GM19324 (cell line): Measurements from ENCODE around the gene CBX8.

Experiments
- ATAC-seq: cut with Tn5 transposase; IDR thresholded peaks from one replicate; pipeline ENCODE4 v1.9.1; 2021; ENCODE audit warnings: mild to moderate bottlenecking, moderate library complexity; ENCODE audit not compliant: unreplicated experiment, low FRiP score

The CBX8 gene

DNA sequence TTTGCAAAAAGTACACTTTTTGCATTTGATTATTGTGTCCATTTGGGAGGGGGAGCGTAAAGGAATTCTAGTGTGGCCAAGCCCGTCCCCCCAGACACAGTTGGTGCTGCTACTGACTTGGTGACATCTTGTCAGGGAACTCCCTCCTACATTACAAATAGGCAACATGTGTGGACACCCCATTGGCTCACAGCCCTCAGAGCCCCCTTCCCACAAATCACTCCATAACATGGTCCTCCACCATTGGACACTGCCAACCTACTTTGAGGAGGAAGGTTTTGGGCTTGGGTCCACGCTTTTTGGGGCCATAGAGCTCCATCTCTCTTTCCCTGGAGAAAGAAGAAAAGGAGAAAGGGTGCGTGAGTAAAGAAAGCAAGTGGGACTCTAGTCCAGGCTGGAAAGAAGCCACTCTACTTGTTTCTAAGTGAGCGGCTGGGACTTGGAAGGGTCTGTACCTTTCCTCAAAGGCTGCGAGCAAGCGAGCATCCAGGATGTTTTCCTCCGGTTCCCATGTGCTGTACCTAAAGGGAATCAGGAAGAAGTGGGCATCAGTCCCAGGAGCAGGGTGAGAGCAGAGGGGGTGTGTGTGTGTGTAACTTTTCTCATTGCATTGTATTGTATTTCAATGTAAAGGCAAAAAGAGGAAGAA lies 958 bp downstream of the CBX8 start:
- no peak for ATAC-seq

DNA sequence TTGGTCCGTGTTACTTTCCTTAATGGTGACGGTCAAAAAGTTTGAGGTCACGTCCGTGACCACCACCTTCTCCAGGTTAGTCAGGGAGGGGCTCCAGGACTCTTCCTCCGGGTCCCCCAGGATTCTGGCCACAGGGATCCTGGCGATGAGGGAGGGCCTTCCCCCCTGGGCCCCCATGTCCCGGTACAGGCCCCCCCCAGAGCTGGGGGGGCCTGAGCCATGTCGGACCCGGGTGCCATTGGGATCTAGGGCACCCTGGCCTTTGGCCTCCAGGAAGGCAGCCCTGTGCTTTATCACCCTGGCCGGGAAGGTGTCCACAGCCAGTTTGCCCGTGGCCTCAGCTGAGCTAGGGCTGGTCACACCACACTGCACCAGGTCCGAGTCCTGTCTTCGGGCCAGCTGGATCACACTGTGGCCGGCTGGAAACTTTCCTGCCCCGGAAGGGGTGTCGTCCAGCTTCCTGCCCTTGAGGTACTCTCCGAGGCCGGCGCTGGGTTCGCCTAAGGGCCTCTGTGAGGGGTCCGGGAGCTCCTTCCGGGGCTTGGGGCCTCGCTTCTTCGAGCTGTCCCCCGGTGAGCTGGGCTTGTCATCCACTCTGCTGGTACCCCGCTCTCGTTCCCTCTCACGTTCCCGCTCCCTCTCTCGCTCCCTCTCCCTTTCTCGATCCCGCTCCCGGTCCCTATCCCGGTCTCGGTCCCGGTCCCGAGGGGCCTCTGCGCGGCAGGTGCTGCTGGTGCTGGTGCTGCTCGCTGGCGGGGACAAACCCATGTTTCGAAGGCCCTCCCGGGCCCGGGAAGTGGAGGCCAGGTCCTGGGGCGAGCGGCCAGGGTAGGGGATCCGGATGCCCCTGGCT lies 2.0 kb downstream of the CBX8 start:
- no peak for ATAC-seq

DNA sequence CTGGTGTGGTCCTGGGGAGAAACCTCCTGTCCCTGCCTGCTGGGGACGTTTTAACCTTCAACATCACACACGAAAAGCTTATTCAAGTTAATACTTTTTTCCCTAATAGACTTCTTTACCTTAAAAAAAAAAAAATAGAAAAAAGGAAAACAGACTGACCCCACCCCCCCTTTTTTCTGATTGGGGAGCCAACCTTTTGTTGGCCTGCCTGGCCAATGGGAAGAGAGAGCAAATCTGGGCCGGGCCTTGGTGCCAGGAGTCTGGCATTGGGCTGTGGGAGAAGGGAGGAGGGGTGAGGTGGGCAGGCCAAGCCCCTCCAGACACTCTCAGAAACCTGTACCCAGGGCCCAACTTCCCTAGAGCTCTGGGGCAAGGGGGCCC lies 3.0 kb downstream of the CBX8 start:
- no peak for ATAC-seq

DNA sequence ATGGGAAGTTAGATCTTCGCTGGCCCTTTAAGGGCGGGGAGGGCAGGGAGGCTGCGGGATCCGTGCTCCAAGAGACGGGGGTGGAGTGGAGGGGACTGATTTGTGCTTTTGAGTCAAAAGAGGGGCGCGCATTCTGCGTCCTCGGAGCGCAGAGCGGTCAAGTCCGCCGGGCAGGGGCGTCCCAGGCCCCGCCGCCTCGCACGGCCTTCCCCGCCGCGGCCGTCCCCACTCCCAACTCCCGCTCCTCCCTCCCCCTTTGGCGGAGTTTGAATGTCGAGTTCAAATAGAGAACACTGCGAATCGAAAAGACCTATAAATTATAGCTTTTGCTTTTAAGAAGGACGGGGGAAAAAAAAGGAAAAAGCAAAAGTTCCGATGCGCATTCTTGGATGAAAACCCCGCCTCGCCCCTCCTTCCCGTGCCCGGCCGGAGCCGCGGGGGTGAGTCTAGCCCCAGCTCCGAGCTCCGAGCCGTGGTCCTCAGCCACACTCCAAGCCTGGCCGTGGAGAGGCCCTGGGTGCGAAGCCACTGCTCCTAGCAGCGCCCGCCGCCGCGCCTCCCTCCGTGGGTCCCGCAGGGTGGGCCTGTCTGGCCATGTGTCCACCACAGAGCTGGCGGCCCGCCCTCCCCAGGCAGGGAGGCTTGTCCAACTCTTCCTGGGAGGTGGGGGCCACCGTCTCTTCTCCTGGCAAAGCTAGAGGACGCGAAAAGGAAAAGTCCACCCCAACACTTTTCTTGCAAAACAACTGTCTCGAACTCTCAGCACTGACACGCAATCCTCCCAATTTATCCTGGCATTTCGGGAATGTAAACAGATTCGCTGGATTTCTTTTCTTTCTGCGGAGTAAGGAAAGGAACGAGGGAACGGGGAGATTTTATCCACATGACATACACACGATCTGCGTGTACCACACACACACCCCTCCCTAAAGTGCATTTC lies 3.6 kb downstream of the CBX8 start:
- no peak for ATAC-seq

DNA sequence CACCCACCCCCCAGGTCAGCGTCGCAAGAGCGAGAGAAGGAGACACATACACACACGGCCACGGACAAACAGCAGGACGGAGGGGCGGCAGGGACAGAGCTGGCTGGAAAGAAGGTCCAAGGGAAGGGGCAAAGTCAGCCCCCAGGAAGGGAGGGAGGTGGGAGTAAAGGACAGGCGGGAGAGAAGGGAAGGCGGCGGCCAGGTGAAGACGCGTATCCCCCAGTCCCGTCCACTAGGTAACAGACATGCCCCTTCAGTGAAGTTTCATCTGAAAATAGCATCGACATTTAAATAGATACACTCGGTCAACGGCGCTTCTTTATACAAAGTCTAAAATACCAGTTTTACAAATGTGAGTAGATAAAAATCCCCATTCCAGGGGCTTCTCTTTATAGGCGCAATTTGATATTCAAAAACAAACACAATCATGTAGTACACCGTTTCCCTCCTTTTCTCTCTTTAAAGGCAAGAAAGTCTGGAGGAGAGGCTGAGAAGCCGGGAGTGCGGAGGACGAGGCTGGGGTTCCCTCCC lies 4.5 kb downstream of the CBX8 start:
- no peak for ATAC-seq

DNA sequence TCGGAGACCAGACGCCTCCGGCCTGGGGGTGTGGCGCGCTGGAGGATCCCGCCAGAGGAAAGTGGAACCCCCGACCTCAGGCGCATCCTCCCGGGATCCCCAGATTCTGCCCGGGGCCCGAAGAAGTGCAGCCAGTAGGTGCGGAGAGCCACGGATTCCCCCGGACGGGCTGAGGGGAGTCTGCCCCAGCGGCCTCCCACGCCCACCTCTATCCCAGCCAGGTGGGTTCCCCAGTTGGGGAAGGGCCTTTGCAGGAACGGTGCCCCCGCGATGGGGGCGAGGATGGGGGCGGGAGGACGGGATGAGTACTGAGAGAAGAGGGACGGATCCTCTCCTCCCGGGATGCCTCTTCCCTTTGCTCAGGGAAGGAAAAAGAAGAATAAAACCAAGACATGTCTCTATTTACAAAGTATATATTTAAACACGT lies 5.1 kb downstream of the CBX8 start:
- no peak for ATAC-seq

DNA sequence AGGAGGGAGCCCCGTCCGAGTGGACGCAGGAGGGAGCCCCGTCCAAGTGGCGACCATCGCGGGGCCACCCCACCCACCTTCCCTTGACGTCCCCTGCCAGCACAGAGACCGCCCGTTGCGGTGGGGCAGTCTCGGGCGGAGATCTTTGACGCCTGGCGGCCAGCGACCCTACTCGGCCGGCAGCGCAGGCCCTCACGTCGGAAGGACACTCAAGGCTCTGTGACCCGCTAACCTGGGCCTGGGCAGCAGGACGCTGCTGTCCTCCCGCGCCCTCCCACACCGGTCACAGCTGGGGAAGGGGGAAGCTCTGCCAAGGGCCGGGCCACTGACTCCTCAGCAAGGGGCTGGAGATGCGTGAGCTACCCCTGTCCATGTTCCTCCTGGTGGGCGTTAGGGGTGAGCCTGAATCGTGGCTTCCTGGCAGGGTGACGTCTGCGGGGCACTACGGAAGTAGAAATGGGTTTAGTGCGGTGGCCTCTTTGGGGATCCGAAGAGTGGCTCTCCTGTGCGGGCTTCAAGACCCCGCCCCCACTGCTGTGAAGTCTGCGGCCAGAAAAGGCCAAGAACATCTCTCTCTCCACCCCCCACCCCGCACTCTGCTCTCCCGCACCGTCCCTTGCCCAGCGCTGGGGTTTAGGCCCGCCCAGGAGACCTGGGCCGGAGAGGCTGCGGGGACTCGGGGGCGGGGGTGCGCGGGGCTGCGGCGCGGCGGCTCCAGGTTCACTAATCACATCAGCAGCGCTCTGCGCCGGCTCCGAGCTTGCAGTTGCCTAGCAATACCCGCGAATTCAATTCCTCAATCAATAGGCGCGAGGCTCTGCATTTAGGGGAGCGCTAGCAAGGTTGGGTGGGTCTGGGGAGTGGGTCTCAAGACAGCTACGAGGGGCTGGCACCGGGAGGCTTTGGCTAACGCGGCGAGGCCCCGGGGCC lies 5.8 kb downstream of the CBX8 start:
- ATAC-seq, result no peak

DNA sequence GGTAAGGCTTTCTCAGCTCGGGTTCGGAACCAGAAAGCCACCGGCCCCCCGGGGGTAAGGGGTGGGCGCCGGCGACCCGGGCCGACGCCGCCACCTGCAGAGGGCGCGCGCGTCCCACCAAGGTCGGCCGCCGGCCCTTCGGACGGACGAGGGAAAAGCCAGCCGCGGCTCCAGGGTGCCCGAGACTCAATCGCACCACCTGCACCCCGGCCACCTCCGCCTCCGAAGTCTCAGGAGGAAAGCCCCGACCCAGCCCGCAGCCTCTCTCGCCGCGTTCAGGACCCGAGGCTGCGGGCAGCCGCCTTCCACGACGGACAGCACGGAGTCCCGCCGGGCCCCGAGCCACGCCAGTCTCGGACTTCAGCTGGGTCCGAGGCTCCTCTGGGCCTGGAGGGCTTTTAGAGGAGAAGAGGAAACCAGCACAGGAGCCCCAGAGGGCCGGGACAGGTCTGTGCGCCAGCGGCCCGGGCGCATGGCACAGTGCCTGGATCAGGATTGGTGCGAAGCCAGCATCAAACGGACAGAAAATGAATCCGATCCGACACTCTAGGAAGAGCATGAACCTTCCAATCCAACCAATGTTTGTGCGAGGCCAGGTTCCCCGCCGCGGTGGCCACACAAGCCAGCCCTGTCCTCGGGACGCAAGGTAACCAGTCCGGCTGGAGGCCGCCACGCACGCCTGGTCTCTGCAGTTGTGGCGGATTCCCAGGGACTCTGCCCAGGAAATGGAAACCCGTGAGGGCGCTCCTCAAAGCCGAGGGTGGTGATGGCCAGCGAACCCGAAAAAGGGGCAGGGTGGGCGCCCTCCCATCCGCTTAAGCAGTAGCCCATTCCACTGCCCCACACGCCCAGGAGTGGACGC lies 6.7 kb downstream of the CBX8 start:
- no peak for ATAC-seq

DNA sequence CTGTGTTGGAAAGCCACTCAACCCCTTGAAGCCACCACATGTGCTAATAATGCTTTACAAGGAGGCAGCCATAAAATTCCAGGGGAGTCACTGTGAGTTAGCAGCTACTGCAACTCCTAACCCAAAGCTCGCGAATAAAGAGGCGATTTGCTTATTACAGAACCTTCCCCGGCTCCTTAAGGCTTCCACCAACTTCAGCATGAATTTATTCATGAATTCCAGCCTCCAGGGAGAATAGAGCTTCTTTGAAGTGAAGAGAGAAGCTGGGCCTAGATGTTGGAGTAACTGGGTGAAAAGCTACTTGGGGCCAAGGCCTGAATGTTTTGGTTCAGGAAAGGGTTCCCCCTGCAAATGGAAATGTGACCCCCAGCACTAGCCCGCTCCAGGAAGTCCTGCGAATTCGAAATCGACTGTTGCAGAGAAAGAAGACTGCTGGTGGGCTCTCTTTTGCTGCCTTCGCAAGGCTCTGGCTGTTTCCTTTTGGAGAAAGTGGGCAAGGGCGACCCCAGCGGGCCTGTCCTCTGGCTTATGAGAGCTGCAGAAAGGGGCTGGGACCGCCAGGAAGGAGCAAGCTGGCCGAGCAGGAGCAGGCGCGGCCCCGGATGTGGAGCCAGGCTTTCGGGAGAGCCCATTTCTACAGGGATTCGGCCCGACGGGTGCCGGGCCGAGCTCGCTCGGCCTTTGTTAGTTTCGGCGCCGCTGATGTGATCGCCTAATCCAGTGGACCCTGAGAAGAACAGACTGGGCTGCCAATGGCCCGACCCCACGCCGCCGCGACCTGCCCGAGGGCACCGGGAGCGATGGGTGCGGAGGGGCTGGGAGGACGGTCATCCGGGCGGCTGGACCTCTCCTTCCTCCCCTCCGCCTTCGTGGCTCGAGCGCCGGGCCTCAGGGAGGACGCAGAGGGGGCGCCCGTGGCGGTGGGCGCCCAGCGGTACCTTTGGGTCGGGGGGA lies 7.6 kb downstream of the CBX8 start:
- no peak for ATAC-seq

DNA sequence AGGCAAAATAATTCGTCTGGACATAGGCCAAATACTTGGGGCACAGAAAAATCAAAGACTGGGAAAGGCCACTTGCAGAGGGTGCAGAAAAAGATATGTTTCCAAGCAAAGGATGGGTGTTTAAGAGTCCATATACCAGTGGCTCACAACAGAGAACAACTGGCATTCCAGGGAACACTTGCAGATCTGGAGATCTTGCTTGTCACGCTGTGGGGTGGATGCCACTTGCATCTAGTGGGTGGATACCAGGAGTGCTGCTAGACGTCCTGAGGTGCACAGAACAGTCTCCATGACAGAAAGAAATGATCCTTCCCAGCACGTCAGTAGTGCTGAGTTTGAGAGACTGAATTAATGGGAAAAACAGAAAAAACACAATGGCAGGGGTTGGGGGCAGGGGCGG lies 8.4 kb downstream of the CBX8 start:
- no peak for ATAC-seq

DNA sequence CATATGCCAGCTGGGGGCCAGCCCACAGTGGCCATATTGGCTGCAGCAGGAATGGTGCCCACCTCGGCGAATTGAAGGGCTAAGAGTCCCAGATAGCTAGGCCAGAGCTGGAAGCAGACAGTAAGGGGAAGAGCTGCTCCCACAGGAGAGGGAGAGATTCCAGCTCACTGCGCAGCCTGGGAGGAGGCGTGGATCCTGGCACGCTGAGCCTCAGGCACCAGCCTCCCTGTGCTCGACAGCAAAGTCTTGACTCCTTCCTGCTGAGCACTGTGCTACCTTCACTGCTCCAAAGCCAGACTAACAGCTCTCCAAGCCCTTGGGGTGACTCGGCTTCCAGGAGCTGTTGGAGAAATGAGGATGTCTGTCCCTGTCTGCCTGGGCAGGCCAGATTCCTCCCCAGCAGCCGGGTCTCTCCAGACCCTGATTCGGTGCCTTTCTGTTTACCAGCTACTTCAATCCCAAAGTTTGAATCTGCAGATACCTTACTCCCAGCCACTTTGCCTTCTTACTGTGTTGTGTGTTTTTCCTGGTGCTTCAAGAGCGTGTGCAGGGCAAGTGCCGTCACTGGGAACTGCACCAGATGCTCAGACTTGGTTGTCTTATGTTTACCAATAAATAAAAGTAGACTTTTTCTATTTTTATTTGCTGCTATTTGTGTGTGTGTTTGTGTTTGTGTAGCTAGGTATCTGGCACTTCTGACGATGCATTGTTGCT lies 9.8 kb downstream of the CBX8 start:
- no peak for ATAC-seq

DNA sequence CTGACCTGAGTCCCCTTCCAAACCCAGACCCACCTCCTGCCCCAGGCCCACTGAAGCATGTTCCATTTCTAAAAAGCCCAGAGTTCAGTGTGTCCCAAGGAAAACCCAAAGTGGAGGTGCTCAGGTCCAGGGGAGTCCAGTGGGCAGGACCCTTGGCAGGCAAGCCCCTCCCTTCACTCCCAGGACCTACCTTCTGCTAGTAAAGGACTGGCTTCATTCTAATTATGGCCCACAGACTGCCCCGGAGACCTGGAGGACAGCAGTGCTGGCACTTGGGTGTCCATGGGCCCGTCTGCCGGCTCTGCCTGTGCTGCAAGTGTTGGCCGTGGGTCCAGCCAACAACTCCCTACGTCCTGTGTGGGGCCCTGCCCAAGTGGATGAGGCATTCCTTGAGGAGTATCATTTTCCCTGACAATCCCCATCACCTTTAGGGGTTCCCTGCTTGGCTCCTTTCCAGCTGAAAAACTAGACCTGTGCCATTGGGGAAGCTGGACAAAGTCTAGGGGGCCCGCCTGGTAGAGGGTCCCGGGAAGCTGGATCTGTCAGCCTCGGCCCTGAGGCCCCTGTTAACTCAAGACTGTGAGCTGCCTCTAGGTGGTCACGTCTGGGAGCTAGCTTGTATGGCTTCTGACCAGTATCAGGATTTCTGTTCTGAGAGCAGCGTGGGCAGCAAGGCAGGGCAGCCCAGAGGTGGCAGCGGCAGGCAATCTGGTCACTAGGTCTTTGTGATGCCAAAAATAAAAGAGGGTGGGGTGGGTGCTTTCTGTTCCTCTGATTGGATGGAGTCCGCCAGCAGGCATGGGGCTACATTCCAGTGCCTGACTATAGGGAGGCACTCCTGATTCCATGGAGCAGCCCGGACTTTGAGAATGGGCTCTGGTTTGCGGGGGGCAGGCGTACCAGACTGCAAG lies 10.7 kb downstream of the CBX8 start:
- ATAC-seq, result no peak

DNA sequence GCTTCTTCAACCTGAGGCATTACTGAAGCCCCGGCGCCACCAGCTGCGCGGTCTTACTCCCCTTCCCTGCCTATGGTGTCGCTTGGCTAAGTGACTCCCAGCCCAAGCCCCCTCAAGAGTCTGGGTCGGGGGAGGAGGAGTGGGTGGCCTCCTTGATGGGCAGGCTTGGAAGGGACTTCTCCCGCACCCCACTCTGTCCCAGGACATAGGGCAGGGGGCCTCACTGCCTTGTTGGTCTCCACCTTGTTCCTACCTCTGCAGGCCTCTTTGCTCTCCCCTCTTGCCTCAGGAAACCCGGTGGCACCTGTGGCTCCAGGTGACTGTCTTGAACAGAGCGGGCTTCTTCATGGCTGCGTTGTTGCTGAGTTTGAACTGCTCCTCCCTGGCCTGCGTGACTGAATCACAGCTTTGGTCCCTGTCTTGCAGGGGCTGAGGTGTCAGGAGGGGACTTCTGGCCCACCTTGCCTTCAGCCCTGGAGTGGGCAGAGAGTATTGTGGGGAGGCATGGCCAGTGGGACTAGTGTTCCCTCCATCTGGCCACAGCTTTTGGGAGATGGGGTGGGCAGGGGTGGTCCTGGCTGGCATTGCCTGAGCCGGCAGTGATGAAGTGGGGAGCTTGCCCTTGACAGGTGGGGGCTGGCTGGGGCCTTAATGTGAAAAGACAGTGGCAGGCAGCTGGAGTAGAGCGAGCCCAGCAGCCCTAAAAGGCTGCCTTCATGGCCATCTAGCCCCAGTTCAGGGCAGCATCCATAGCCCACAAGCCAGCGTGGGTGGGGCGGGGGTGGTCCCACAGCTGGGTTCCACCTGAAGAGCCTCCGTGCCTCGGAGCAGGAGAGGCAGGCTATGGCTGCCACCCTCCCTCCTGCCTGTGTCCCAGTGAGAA lies 11.6 kb downstream of the CBX8 start:
- no peak for ATAC-seq

DNA sequence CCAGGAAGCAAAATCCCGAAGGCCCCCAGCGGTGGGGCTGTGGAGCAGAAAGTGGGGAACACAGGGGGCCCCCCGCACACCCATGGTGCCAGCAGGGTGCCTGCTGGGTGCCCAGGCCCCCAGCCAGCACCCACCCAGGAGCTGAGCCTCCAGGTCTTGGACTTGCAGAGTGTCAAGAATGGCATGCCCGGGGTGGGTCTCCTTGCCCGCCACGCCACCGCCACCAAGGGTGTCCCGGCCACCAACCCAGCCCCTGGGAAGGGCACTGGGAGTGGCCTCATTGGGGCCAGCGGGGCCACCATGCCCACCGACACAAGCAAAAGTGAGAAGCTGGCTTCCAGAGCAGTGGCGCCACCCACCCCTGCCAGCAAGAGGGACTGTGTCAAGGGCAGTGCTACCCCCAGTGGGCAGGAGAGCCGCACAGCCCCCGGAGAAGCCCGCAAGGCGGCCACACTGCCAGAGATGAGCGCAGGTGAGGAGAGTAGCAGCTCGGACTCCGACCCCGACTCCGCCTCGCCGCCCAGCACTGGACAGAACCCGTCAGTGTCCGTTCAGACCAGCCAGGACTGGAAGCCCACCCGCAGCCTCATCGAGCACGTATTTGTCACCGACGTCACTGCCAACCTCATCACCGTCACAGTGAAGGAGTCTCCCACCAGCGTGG lies 12.4 kb downstream of the CBX8 start:
- no peak for ATAC-seq

DNA sequence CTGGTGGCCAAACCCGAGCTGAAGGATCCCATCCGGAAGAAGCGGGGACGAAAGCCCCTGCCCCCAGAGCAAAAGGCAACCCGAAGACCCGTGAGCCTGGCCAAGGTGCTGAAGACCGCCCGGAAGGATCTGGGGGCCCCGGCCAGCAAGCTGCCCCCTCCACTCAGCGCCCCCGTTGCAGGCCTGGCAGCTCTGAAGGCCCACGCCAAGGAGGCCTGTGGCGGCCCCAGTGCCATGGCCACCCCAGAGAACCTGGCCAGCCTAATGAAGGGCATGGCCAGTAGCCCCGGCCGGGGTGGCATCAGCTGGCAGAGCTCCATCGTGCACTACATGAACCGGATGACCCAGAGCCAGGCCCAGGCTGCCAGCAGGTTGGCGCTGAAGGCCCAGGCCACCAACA lies 13.0 kb downstream of the CBX8 start:
- no peak for ATAC-seq
